GM11168 (cell line): ENCODE data around the gene ZNF23.

Source experiments
- in situ Hi-C: fragments of 300-500 bp; cut with MboI; formaldehyde crosslinking; loops from one replicate; pipeline ENCODE4 v1.12.0; 2022; ENCODE audit warnings: low sequenced_read_pairs; ENCODE audit not compliant: unreplicated experiment

The ZNF23 gene

GRCh38 chr16:71461686-71462648 is at the start of gene ZNF23:
ZNF23 (minus strand) TSS chr16:71462247; CDS start chr16:71456796, 5,451 bp downstream.
- in situ Hi-C loops: no loop called here

- in situ Hi-C loops: no loop called here
These were observed 45.0 kb upstream of the ZNF23 start for GRCh38 chr16:71507061-71507460.

GRCh38 chr16:71504901-71505300 is 42.9 kb upstream of the ZNF23 start:
- in situ Hi-C loops: loop anchor here (5.0 kb wide), 1 partner anchor 88 kb away; no protein-coding TSS in a partner anchor

- in situ Hi-C loops: loop anchor here (5.0 kb wide), 1 partner anchor 87 kb away; no protein-coding TSS in a partner anchor
These were observed 42.0 kb upstream of the ZNF23 start for GRCh38 chr16:71504051-71504450.

- in situ Hi-C loops: loop anchor here (5.0 kb wide), 1 partner anchor 84 kb away; no protein-coding TSS in a partner anchor
These were observed 39.5 kb upstream of the ZNF23 start for GRCh38 chr16:71501547-71501946.

GRCh38 chr16:71500964-71501363 is 38.9 kb upstream of the ZNF23 start:
- in situ Hi-C loops: loop anchor here (5.0 kb wide), 1 partner anchor 84 kb away; no protein-coding TSS in a partner anchor

GRCh38 chr16:71499775-71500364 is 37.8 kb upstream of the ZNF23 start:
- in situ Hi-C loops: loop anchor here (5.0 kb wide), 1 partner anchor 83 kb away; no protein-coding TSS in a partner anchor

GRCh38 chr16:71498031-71498430 is 36.0 kb upstream of the ZNF23 start:
- in situ Hi-C loops: no loop called here

- in situ Hi-C loops: no loop called here
These were observed 31.2 kb upstream of the ZNF23 start for GRCh38 chr16:71493213-71493612.

- in situ Hi-C loops: no loop called here
These were observed 30.7 kb upstream of the ZNF23 start for GRCh38 chr16:71492786-71493185.

GRCh38 chr16:71491054-71491453 is 29.0 kb upstream of the ZNF23 start:
- in situ Hi-C loops: no loop called here

GRCh38 chr16:71490361-71490760 is 28.3 kb upstream of the ZNF23 start:
- in situ Hi-C loops: no loop called here

GRCh38 chr16:71489122-71489521 is 27.1 kb upstream of the ZNF23 start, which contains the start of gene ZNF19:
ZNF19 (minus strand) TSS chr16:71489324; CDS start chr16:71482114, 7,210 bp downstream.
- in situ Hi-C loops: no loop called here

- in situ Hi-C loops: no loop called here
These were observed 22.2 kb upstream of the ZNF23 start for GRCh38 chr16:71484006-71484893.

GRCh38 chr16:71482569-71482968 is 20.5 kb upstream of the ZNF23 start:
- in situ Hi-C loops: no loop called here

GRCh38 chr16:71480956-71481355 is 18.9 kb upstream of the ZNF23 start:
- in situ Hi-C loops: no loop called here

- in situ Hi-C loops: no loop called here
These were observed 17.4 kb upstream of the ZNF23 start for GRCh38 chr16:71479420-71479819.

GRCh38 chr16:71476457-71477124 is 14.5 kb upstream of the ZNF23 start:
- in situ Hi-C loops: no loop called here

GRCh38 chr16:71474864-71475263 is 12.8 kb upstream of the ZNF23 start:
- in situ Hi-C loops: no loop called here
